ENCODE measurements around the gene RAPGEFL1.
"Not testable (repeated sequence)": the region's sequence is repeated elsewhere in the genome, so short reads cannot be mapped to it uniquely, and the experiment has no call there.

The RAPGEFL1 gene

DNA sequence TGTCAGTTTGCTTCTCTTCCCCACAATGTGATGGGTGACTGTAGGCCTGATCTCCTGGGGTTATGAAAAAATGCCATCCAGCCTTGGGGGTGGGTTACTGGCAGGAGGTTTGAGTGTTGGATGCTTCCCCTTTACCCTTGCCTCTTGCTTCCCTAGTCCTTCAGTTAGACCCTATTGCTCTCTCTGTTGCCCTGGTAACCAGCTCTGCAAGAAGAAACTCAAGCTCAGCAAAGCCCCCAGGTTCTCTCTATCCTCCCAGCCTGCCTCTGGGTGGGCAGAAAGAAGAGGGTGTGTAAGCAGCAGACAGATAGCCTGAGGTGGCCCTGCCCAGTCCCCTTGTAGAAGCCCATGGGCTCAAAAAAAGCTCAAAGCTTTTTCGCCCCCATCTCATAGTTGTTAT, 2.8 kb upstream of the RAPGEFL1 start:
- DNase-seq = no peak

DNA sequence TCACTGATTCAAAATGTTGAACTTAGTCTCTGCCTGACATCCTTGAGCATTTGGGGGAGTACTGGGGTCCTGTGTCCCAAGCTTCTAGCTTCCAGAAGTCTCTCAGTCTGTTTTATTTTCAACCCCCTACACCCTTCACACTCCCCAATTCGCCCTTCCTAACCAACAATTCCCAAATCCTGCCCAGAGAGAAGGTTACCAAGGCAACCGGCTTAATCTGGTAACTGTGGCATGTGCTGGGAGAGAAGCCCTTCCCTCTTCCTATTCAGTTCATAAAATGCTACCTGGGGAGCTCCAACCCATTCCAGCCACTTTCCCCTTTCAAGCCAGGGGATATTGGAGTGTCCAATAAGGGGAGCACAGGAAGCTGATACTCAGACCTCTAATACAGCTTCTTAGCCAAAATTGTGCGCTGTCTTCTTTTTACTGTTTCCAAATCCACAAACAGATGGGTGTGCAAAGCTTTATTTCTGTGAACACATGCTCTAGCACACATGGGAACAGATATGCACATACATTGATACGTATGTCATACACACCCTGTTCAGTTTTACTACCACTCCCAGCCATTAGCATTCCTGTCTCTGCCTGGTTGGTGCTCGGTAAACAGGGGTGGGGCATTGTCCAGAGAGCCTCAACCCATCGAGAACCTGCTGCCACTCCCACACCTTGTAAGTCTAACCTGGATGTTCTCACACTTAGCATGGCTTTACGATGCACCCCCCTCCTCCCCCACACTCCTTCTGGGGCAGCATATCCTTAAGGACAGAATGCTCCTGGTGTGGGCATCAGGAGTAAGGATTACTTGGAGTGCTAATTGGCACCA, 1.1 kb upstream of the RAPGEFL1 start:
- DNase-seq = no peak

DNA sequence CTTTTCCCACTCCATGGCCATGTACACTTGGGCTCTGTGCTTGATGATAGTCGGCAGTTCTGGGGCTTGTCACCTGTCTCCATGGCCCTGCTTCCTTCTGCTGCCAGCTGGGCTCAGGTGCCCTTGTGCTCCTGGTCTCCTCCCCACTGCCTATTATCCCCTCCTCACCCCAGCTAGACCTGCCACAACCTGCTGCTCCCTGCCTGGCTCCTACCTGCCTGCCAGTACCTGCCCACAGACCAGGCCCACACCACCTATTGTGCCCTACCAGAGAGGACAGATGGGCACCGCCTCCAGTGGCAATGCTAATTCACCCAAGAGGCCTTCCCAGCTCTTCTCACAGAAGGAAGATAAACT, 538 bp upstream of the RAPGEFL1 start:
- DNase-seq = no peak

DNA sequence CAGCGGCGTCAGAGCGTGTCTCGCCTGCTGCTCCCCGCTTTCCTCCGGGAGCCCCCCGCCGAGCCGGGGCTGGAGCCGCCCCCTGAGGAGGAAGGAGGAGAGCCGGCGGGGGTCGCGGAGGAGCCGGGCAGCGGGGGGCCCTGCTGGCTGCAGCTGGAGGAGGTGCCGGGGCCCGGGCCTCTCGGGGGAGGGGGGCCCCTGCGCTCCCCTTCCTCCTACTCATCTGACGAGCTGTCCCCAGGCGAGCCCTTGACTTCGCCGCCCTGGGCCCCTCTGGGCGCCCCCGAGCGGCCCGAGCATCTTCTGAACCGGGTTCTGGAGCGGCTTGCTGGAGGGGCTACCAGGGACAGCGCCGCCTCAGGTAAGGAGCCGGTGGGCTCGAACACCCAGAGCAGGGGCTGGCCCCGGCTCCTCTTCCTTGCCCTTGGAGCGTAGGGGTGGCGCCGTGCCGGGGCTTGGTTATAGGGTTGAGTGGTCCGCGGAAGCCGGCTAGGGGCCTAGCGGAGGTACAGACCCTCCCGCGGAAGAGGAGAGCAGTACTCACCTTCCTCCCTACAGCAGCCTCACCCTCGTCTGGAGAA, 841 bp downstream of the RAPGEFL1 start:
- DNase-seq = no peak

DNA sequence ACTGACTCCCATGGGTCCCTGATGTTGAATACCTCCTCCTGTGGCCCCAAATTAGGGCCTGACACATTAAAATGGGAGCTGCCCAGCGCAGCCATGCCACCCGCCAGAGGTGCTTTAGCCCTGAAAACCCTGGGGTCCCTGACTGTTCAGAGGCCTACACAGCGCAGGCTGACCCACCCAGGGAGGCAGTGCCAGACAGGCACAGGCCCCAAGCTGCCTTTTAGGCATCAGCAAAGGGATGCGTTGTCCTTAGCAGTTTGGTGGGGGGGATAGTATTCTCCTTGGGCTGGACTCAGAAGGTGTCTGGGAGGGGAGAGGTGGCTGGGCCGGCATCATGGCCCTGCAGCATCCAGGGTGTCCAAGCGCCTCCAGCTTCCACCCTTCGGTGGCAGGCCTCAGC, 1.4 kb downstream of the RAPGEFL1 start:
- no peak for DNase-seq

DNA sequence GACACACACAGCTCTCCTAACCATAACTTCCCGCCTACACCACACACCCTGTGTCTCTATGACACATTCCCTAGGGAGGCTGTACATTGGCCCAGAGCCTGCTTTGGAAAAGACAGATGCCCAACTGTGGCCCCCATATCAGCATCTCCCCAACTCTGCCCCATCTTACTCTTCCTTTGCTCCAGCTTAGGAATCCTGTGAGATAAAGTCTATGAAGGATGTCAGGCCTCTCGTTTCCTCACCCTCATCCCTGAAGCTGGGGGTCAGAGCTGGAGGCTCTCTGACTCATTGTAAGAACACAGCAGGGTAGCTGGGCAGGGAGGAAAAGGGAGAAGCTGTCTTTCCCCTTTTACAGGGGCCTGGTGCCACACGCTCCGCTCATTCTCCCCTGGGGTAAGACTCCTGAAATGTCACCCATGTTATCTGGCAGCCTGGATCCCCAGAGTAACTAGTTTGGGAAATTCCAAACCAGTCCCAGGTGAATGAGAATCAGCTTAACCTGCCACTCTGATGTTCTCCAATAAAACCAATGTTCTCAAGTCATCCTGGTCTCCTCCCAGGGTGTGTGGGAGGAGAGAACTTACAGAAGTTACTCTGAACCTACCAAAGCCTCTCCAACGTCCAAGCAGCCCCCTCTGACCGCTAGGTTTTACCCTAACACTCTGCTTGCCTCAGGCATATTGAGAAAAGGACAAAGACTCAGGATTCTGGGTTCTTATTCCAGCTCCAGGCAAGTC, 2.8 kb downstream of the RAPGEFL1 start:
- no peak for DNase-seq

DNA sequence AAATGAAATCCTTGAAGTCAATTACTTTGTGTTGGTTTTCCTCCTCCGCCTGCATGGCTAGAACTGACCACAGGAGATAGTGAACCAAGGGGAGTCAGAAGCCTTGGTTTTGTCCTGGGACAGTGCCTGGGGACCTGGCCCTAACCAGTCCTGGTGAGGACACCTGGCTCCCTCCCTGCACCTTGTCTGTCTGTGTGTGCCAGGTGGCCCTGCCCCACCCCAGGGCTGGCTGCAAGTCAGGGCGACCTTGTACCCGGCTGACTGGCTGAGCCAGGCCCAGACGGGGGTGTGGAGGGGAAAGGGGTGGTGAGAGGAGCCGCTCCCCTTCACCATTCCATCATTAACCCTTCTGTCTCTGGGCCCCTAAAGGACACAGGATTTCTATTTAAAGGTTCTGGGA, 3.4 kb downstream of the RAPGEFL1 start:
- DNase-seq = no peak

DNA sequence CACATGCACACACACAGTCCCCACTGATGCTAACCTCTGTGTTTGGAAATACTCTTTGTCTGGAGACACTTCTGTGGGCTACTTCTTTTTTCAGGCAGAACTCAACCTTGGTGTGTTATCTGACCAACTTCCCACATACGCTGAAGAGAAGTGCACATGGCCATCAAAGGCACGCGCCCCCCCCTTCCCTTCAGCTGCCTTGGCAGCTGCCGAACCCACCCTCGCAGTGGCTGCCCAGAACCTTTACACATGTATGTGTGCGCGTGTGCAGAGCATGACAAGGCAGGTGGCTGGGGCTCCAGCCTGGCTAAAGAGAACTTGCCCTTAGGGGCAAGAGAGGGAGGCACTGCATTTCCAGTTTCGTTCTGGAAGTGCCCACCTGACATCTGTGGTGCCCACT, 3.9 kb downstream of the RAPGEFL1 start:
- no peak for DNase-seq

DNA sequence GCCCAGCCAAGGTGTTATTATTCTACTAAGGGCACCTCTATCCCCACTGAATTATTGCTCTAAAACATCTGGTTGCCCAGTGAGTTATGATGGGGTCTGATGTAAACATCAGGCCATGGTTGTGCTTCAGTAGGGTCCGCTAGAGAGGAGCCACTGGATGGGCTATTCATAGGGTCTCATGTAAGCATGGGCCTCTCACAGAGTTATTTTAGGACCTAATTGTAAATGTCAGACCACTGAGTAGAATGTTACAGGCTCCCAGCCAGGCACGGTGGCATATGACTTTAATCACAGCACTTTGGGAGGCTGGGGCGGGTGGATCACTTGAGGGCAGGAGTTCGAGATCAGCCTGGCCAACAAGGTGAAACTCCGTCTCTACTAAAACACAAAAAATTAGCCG, 5.3 kb downstream of the RAPGEFL1 start:
- DNase-seq = no peak

DNA sequence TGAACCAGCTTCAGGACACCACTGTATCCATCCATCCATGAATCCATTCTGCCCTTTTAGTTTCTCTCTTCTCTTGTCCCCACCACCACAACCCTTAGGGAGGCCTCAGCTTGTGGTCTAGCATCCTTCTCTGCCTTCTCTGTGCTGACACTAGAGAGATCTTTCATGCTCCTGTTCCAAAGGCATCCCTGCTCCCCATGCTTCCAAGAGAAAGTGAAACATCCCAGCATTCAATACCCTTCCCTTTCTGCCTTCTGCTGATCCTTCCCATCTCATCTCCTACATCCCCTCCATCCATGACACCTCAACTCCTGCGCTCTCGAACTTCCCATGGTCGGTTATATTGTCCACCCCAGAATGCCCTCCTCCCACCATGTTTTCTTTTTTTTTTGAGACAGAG, 10.0 kb downstream of the RAPGEFL1 start:
- no peak for DNase-seq

DNA sequence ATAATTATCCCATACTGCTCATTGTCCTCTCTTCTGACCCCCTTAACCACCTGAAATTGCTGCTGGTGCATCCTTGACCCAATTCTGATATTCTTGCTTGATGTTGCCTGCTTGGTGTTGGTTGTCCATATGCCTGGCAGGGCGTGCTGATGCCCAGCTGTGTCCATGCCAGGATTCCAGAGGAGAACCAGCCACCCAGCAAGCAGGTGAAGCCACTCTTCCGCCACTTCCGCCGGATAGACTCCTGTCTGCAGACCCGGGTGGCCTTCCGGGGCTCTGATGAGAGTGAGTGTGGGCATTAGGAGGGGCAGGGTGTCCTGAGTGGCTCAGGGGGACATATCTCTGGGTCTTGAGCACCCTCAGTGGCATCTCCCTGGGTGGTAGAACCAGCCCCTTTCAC, 11.4 kb downstream of the RAPGEFL1 start:
- no peak for DNase-seq

DNA sequence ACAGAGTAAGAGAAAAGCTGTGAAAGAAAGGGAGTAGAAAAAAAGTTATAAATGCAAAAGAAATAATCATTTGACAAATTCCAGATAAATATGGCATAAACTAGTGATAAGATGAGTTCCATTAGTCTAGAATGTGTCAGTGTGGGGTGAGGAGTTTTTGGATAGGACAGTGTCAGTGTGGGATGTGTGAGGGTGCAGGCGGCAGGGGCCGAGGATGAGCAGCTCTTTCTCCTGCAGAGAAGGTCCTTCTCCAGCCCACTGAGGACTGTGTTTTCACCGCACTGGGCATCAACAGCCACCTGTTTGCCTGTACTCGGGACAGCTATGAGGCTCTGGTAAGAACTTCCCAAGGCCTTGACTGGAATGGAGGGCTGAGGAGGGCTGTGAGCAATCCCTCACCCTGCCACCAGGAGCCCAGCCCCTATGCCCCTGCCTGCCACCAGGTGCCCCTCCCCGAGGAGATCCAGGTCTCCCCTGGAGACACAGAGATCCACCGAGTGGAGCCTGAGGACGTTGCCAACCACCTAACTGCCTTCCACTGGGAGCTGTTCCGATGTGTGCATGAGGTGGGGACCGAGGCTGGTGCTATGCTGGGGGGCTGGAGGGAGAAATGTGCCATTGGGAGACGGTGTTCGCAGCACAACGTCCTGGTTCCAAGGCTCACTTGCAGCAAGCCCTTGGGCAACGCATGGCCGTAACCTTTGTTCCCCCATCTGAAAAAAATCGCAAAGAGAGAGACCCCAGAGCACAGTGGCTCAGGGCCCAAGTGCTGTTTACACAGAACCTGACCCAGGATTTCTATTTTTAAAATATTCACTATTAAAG, 13.1 kb downstream of the RAPGEFL1 start:
- DNase-seq = no peak

DNA sequence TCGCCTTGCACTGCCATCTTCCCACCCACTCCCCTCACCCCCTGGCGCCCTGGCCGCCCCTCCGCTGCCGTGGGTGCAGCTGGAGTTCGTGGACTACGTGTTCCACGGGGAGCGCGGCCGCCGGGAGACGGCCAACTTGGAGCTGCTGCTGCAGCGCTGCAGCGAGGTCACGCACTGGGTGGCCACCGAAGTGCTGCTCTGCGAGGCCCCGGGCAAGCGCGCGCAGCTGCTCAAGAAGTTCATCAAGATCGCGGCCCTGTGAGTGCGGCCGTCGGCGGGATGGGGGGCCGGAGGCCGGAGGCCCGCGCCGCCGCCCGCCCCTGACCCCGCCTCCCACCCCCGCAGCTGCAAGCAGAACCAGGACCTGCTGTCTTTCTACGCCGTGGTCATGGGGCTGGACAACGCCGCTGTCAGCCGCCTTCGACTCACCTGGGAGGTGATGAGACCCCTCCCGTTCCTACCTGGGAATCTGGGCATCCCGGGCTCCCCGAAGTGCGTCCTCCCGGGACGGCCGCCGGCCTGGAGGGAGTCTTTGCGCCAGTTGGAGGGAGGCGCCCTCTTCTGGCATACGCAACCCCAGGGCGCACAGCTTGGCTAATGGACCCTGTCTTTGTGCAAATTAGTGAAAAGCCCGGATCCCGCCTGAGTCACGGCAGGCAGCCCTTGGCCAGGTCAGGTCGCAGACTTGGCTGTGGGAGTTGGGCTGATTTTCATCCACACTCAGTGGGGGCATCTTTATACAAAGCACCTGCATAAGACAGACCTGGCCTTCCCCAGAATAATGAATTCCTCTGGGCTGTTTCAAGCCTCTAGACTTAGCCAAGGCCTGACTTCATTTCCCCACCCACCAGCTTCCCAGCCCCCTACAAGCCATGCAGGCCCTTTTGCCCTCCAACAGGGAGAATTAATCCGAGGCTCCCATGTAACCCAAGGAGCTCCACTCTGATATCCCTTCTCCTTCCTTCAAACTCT, 14.3 kb downstream of the RAPGEFL1 start:
- DNase-seq = peak; percentile 56

DNA sequence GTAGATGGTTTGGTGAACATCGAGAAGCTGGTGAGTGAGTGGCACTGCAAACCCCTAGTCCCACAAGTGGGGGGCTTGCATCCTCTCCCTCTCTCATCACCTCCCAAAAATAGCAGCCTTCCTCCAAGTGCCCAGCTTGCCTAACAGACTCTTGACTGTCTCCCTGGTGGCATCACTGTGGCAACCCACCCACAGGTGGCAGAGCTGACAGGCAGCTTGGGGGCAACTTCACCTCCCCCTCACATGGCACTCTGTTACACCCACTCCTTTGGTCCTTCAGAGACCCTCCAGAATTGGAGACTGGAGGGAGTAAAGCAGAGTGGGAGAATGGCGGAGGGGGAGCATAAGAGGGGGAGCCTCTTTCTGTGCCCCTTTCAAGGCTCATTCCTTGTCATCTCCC, 15.7 kb downstream of the RAPGEFL1 start:
- no peak for DNase-seq

DNA sequence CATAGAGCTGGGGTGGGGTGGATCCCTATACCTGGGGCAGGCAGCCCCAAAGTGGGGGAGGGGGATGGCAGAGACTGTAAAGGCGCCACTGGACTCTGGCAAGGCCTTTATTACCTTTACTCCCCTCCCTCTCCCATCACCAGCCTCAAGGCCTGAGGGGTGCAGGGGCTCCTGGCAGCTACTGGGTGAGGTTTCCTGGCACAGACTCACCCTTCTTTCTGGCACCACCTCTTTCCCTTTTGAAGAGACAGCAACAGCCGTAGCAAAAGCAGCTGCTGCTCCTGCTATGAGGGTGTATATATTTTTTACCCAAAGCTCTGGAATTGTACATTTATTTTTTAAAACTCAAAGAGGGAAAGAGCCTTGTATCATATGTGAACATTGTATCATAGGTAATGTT, 17.6 kb downstream of the RAPGEFL1 start:
- no peak for DNase-seq

DNA sequence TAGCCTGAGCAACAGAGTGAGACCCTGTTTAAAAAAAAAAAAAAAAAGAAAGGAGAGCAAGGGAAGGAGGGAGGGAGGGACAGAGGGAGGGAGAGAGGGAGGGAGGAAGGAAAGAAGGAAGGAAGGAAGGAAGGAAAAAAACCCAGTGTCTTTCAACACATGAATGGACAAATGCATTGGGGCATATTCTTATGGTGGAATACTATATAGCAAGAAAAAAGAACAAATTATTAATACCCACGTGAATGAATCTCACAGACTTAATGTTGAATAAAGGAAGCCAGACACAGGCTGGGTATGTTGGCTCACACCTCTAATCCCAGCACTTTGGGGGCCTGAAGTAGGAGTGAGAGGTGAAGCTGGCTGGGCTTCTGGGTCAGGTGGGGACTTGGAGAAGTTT, 20.3 kb downstream of the RAPGEFL1 start:
- DNase-seq = no peak

DNA sequence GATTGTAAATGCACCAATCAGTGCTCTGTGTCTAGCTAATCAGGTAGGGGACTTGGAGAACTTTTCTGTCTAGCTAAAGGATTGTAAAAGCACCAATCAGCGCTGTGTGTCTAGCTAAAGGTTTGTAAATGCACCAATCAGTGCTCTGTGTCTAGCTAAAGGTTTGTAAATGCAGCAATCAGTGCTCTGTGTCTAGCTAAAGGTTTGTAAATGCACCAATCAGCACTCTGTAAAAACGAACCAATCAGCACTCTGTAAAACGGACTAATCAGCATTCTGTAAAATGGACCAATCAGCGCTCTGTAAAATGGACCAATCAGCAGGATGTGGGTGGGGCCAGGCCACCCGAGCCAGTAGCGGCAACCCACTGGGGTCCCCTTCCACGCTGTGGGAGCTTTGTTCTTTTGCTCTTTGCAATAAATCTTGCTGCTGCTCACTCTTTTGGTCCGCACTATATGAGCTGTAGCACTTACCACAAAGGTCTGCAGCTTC, 20.7 kb downstream of the RAPGEFL1 start:
- DNase-seq = not testable (repeated sequence)

DNA sequence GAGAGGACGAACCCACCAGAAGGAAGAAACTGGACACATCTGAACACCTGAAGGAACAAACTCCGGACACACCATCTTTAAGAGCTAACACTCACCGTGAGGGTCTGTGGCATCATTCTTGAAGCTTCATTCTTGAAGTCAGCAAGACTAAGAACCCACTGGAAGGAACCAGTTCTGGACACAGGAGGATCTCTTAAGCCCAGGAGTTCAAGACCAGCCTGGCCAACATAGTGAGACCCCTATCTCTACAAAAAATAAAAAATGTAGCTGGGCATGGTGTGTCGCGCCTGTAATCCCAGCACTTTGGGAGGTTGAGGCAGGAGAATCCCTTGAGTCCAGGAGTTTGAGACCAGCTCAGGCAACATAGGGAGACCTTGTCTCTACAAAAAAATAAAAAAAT, 21.3 kb downstream of the RAPGEFL1 start:
- no peak for DNase-seq

DNA sequence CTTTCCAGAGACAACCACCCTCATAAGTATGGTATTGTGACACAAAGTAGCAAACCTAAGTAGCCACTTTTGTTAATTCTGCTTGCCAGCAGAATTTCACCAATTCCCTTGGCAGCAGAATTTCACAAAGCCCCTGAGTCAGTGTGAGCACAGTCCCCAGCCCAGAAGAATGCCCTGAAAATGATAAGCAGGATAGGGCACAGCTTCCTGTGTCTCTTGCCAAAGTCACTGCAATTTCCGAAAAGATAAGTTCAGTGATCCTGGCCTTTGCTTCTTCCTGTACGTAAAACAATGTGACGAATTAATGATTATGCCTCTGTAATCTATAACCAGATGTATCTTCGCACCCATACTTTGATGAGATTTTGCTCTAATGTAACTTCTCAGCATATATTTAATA, 25.9 kb downstream of the RAPGEFL1 start:
- no peak for DNase-seq

DNA sequence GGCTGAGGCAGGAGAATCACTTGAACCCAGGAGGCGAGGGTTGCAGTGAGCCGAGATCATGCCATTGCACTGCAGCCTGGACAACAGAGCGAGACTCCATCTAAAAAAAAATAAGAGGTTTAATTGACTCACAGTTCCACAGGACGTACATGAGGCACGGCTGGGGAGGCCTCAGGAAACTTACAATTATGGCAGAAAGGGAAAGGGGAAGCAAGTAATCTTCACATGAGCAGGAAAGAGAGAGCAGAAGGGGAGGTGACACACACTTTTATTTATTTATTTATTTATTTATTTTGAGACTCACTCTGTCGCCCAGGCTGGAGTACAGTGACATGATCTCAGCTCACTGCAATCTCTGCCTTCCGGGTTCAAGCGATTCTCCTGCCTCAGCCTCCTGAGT, 28.9 kb downstream of the RAPGEFL1 start:
- DNase-seq = not testable (repeated sequence)

DNA sequence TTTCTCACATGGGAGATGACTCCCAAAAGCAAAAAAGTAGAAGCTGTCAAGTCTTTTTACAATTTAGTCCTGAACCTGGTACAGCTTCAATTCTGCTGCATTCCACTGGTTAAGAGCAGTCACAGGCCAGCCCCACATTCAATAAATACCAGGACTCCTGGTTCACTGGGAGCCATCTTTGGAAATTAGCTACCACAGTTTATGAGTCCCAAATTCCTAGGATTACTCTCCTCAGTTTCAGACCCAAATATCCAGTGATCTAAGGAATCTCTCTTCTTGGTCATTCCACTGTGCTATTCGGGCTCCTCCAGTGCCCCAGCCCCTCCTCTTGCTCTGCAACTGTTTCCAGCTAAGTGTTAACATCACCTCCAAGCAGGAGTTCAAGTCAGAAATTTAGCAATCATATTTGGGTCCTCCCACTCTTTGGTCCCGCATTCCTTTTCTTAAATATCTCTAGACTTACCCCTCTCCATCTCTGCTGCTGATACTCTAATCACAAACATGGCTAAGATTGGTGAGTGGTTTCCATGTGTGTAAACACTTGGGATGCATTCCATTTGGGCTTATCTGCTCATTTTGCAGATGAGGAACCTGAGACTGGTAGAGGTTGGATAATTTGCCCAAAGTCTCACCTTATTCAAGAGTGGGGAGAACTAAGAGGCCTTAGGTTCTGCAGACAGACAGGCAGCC, 32.3 kb downstream of the RAPGEFL1 start:
- no peak for DNase-seq
